ENCODE measurements around the gene GH1. TPM values are rescaled to one million over a fixed set of nuclear protein-coding genes. Genes with fewer than 3 reads are reported as not detected.
"Not testable (repeated sequence)": the region's sequence is repeated elsewhere in the genome, so short reads cannot be mapped to it uniquely, and the experiment has no call there.

Gene GH1
- polyA plus RNA-seq (ENCODE audit: insufficient read length in 4 of 4), result not detected

GRCh38 chr17:63918789-63919305 lies at the start of gene GH1:
GH1 (minus strand) TSS chr17:63918839; CDS start chr17:63918776, 63 bp downstream.
- not testable (repeated sequence) for DNase-seq (ENCODE audit: low read depth in 4 of 4, low spot score in 3 of 4)

GRCh38 chr17:63967953-63968352 lies 49.3 kb upstream of the GH1 start:
- no peak for DNase-seq (ENCODE audit: low read depth in 4 of 4, low spot score in 3 of 4)

- DNase-seq (ENCODE audit: low read depth in 4 of 4, low spot score in 3 of 4), result no peak
These were observed 48.1 kb upstream of the GH1 start for GRCh38 chr17:63966646-63967264.

- DNase-seq (ENCODE audit: low read depth in 4 of 4, low spot score in 3 of 4), result no peak
These were observed 44.5 kb upstream of the GH1 start for GRCh38 chr17:63963123-63963522.

GRCh38 chr17:63962298-63962744 lies 43.7 kb upstream of the GH1 start:
- no peak for DNase-seq (ENCODE audit: low read depth in 4 of 4, low spot score in 3 of 4)

- peak in 2 of 4 donors; percentile 20 for DNase-seq (ENCODE audit: low read depth in 4 of 4, low spot score in 3 of 4)
These were observed 42.9 kb upstream of the GH1 start for GRCh38 chr17:63961355-63962212.

GRCh38 chr17:63960430-63960829 lies 41.8 kb upstream of the GH1 start:
- DNase-seq (ENCODE audit: low read depth in 4 of 4, low spot score in 3 of 4), result no peak

- no peak for DNase-seq (ENCODE audit: low read depth in 4 of 4, low spot score in 3 of 4)
These were observed 41.4 kb upstream of the GH1 start for GRCh38 chr17:63960006-63960405.

GRCh38 chr17:63956296-63956920 lies 37.8 kb upstream of the GH1 start:
- DNase-seq (ENCODE audit: low read depth in 4 of 4, low spot score in 3 of 4), result no peak

GRCh38 chr17:63955791-63956190 lies 37.2 kb upstream of the GH1 start:
- DNase-seq (ENCODE audit: low read depth in 4 of 4, low spot score in 3 of 4), result no peak

GRCh38 chr17:63955232-63955631 lies 36.6 kb upstream of the GH1 start:
- no peak for DNase-seq (ENCODE audit: low read depth in 4 of 4, low spot score in 3 of 4)

GRCh38 chr17:63954402-63955063 lies 35.9 kb upstream of the GH1 start:
- no peak for DNase-seq (ENCODE audit: low read depth in 4 of 4, low spot score in 3 of 4)

GRCh38 chr17:63950940-63951907 lies 32.6 kb upstream of the GH1 start:
- peak in 1 of 4 donors; percentile 25 for DNase-seq (ENCODE audit: low read depth in 4 of 4, low spot score in 3 of 4)

- DNase-seq (ENCODE audit: low read depth in 4 of 4, low spot score in 3 of 4), result no peak
These were observed 31.1 kb upstream of the GH1 start for GRCh38 chr17:63949576-63950250.

- no peak for DNase-seq (ENCODE audit: low read depth in 4 of 4, low spot score in 3 of 4)
These were observed 29.9 kb upstream of the GH1 start for GRCh38 chr17:63948521-63948920.

- DNase-seq (ENCODE audit: low read depth in 4 of 4, low spot score in 3 of 4), result no peak
These were observed 29.2 kb upstream of the GH1 start for GRCh38 chr17:63947711-63948330.

GRCh38 chr17:63946440-63947363 lies 28.1 kb upstream of the GH1 start:
- DNase-seq (ENCODE audit: low read depth in 4 of 4, low spot score in 3 of 4), result peak in 1 of 4 donors; percentile 40
